Dendritic cell treated with granulocyte-macrophage colony-stimulating factor and Interleukin-4, amounts not matched to agents 40 ng/mL and 50 ng/mL, for 4 days (primary cell): ENCODE measurements around the gene AP4S1.
"Not testable (repeated sequence)": the region's sequence is repeated elsewhere in the genome, so short reads cannot be mapped to it uniquely, and the experiment has no call there.

Experiments
- H3K27ac Mint-ChIP-seq: one replicate; pipeline ENCODE4 v1.8.0; 2022; ENCODE audit warnings: mild to moderate bottlenecking, mixed read lengths
- H3K27me3 Mint-ChIP-seq: one replicate; pipeline ENCODE4 v1.8.0; 2022; ENCODE audit warnings: mild to moderate bottlenecking, mixed read lengths
- H3K36me3 Mint-ChIP-seq: one replicate; pipeline ENCODE4 v1.8.0; 2022; ENCODE audit warnings: low read depth, mixed read lengths
- H3K4me1 Mint-ChIP-seq: one replicate; pipeline ENCODE4 v1.8.0; 2022; ENCODE audit warnings: low read depth, mixed read lengths
- H3K4me3 Mint-ChIP-seq: one replicate; pipeline ENCODE4 v1.8.0; 2022; ENCODE audit warnings: mild to moderate bottlenecking, moderate library complexity, mixed read lengths
- H3K9me3 Mint-ChIP-seq: one replicate; pipeline ENCODE4 v1.8.0; 2022; ENCODE audit warnings: mixed read lengths
- intact Hi-C: fragments of 100-400 bp; cut with micrococcal nuclease; formaldehyde crosslinking; loops from one replicate; pipeline ENCODE4 v1.15.0; 2022

The AP4S1 gene

GRCh38 chr14:31025367-31026076 lies at the start of gene AP4S1:
TSS of gene AP4S1 (plus strand) at chr14:31025649. CDS start at chr14:31066197, 40,548 bp downstream.
- H3K4me3 Mint-ChIP-seq: peak within 1 kb of the TSS; percentile 94
- H3K27ac Mint-ChIP-seq: peak within 1 kb of the TSS; percentile 98
- H3K36me3 Mint-ChIP-seq: peaks cover 33% of the 10 kb centered on the region
- H3K9me3 Mint-ChIP-seq: no peaks in the 10 kb centered on the region
- intact Hi-C loops: loop anchor here (5.0 kb wide), 2 partner anchors 42 to 172 kb away; no protein-coding TSS in a partner anchor
- H3K4me1 Mint-ChIP-seq: peaks cover 43% of the 10 kb centered on the region
- H3K27me3 Mint-ChIP-seq: no peaks in the 10 kb centered on the region

GRCh38 chr14:30977752-30978151 lies 47.7 kb upstream of the AP4S1 start:
- H3K4me1 Mint-ChIP-seq: peaks cover 34% of the 10 kb centered on the region
- H3K4me3 Mint-ChIP-seq: no peak overlapping the region
- H3K9me3 Mint-ChIP-seq: no peaks in the 10 kb centered on the region
- peaks cover 6% of the 10 kb centered on the region for H3K36me3 Mint-ChIP-seq
- H3K27me3 Mint-ChIP-seq: no peaks in the 10 kb centered on the region
- no peak overlapping the region for H3K27ac Mint-ChIP-seq
- intact Hi-C loops: no loop called here

- H3K9me3 Mint-ChIP-seq, H3K4me3 Mint-ChIP-seq, H3K36me3 Mint-ChIP-seq, H3K27me3 Mint-ChIP-seq, H3K27ac Mint-ChIP-seq: not testable (repeated sequence)
- intact Hi-C loops: loop anchor here (1.0 kb wide), 1 partner anchor 102 kb away; no protein-coding TSS in a partner anchor
- peaks cover 24% of the 10 kb centered on the region for H3K4me1 Mint-ChIP-seq
These were observed 45.2 kb upstream of the AP4S1 start for GRCh38 chr14:30980106-30980704.

GRCh38 chr14:30980980-30981379 lies 44.5 kb upstream of the AP4S1 start:
- intact Hi-C loops: loop anchor here (1.0 kb wide), 1 partner anchor 101 kb away; no protein-coding TSS in a partner anchor
- Mint-ChIP-seq H3K9me3 (no peaks in the 10 kb centered on the region), H3K27me3 (no peaks in the 10 kb centered on the region), H3K4me3 (no peak overlapping the region), H3K36me3 (peaks cover 5% of the 10 kb centered on the region), H3K27ac (no peak overlapping the region), H3K4me1 (peaks cover 16% of the 10 kb centered on the region)

- intact Hi-C loops: no loop called here
These were observed 42.9 kb upstream of the AP4S1 start for GRCh38 chr14:30982533-30982932.

GRCh38 chr14:30983858-30984257 lies 41.6 kb upstream of the AP4S1 start:
- no peaks in the 10 kb centered on the region for H3K4me1 Mint-ChIP-seq
- H3K27me3 Mint-ChIP-seq: no peaks in the 10 kb centered on the region
- peaks cover 5% of the 10 kb centered on the region for H3K36me3 Mint-ChIP-seq
- H3K9me3 Mint-ChIP-seq: no peaks in the 10 kb centered on the region
- H3K27ac Mint-ChIP-seq: no peak overlapping the region
- H3K4me3 Mint-ChIP-seq: no peak overlapping the region
- intact Hi-C loops: no loop called here

More at GRCh38 chr14:30982533-30982932, 42.9 kb upstream of the AP4S1 start:
- Mint-ChIP-seq H3K27ac (no peak overlapping the region), H3K9me3 (no peaks in the 10 kb centered on the region), H3K4me3 (no peak overlapping the region), H3K36me3 (peaks cover 5% of the 10 kb centered on the region), H3K4me1 (peaks cover under 1% of the 10 kb centered on the region), H3K27me3 (no peaks in the 10 kb centered on the region)

- Mint-ChIP-seq H3K4me1 (peaks cover 6% of the 10 kb centered on the region), H3K27me3 (no peaks in the 10 kb centered on the region), H3K27ac (no peak overlapping the region), H3K4me3 (no peak overlapping the region), H3K9me3 (no peaks in the 10 kb centered on the region), H3K36me3 (peaks cover 5% of the 10 kb centered on the region)
- intact Hi-C loops: no loop called here
These were observed 39.7 kb upstream of the AP4S1 start for GRCh38 chr14:30985796-30986195.

- Mint-ChIP-seq H3K36me3 (peaks cover 5% of the 10 kb centered on the region), H3K9me3 (no peaks in the 10 kb centered on the region)
These were observed 36.9 kb upstream of the AP4S1 start for GRCh38 chr14:30988509-30988908.

GRCh38 chr14:30990770-30991169 lies 34.7 kb upstream of the AP4S1 start:
- Mint-ChIP-seq H3K36me3 (no peaks in the 10 kb centered on the region), H3K27me3 (no peaks in the 10 kb centered on the region), H3K9me3 (no peaks in the 10 kb centered on the region), H3K4me1 (peaks cover 30% of the 10 kb centered on the region), H3K4me3 (no peak overlapping the region), H3K27ac (no peak overlapping the region)
- intact Hi-C loops: no loop called here

More at GRCh38 chr14:30988509-30988908, 36.9 kb upstream of the AP4S1 start:
- peaks cover 18% of the 10 kb centered on the region for H3K4me1 Mint-ChIP-seq
- intact Hi-C loops: no loop called here
- H3K27ac Mint-ChIP-seq: no peak overlapping the region
- no peak overlapping the region for H3K4me3 Mint-ChIP-seq
- H3K27me3 Mint-ChIP-seq: no peaks in the 10 kb centered on the region

GRCh38 chr14:30991408-30991807 lies 34.0 kb upstream of the AP4S1 start:
- no peak overlapping the region for H3K27ac Mint-ChIP-seq
- intact Hi-C loops: no loop called here
- peaks cover 36% of the 10 kb centered on the region for H3K4me1 Mint-ChIP-seq

GRCh38 chr14:30993071-30993470 lies 32.4 kb upstream of the AP4S1 start:
- Mint-ChIP-seq H3K4me1 (peaks cover 46% of the 10 kb centered on the region), H3K4me3 (no peak overlapping the region), H3K9me3 (peaks cover 5% of the 10 kb centered on the region), H3K27ac (no peak overlapping the region), H3K27me3 (no peaks in the 10 kb centered on the region), H3K36me3 (peaks cover 6% of the 10 kb centered on the region)
- intact Hi-C loops: no loop called here

More at GRCh38 chr14:30991408-30991807, 34.0 kb upstream of the AP4S1 start:
- Mint-ChIP-seq H3K36me3 (no peaks in the 10 kb centered on the region), H3K4me3 (no peak overlapping the region), H3K9me3 (no peaks in the 10 kb centered on the region), H3K27me3 (no peaks in the 10 kb centered on the region)

- no peak overlapping the region for H3K4me3 Mint-ChIP-seq
- peak overlapping the region; percentile 48 for H3K27ac Mint-ChIP-seq
- peaks cover 23% of the 10 kb centered on the region for H3K9me3 Mint-ChIP-seq
- H3K36me3 Mint-ChIP-seq: peaks cover 25% of the 10 kb centered on the region
- intact Hi-C loops: no loop called here
- H3K4me1 Mint-ChIP-seq: peaks cover 42% of the 10 kb centered on the region
- no peaks in the 10 kb centered on the region for H3K27me3 Mint-ChIP-seq
These were observed 30.5 kb upstream of the AP4S1 start for GRCh38 chr14:30994681-30995620.

GRCh38 chr14:30995689-30996088 lies 29.8 kb upstream of the AP4S1 start:
- Mint-ChIP-seq H3K4me3 (no peak overlapping the region), H3K9me3 (peaks cover 28% of the 10 kb centered on the region), H3K4me1 (peaks cover 40% of the 10 kb centered on the region), H3K27ac (peak overlapping the region; percentile 48), H3K27me3 (no peaks in the 10 kb centered on the region), H3K36me3 (peaks cover 31% of the 10 kb centered on the region)
- intact Hi-C loops: no loop called here
